H1 (cell line): Measurements from ENCODE around the gene OSBPL5. TPM values are rescaled to one million over a fixed set of nuclear protein-coding genes. Genes with fewer than 3 reads are reported as not detected.

Experiments used
- CEBPB ChIP-seq: IDR thresholded peaks from 2 replicates; pipeline ENCODE4 v1.6.1; 2012; ENCODE audit warnings: low read depth, low read length
- CREB1 ChIP-seq: IDR thresholded peaks from 2 replicates; pipeline ENCODE4 v1.6.1; 2012; ENCODE audit warnings: inconsistent platforms
- EGR1 ChIP-seq: IDR thresholded peaks from 2 replicates; pipeline ENCODE4 v1.6.1; 2011; ENCODE audit warnings: low read depth, low read length, borderline replicate concordance
- POU5F1 ChIP-seq: IDR thresholded peaks from 2 replicates; pipeline ENCODE4 v1.6.1; 2011; ENCODE audit warnings: low read depth, mild to moderate bottlenecking, low read length, moderate library complexity
- RAD21 ChIP-seq, 2 experiments: IDR thresholded peaks in 1 of 2; conservative IDR thresholded peaks in 1 of 2; 2 replicates each; pipeline ENCODE4 v1.6.1; 2011; ENCODE audit warnings: low read depth in 2 of 2, low read length in 2 of 2, improper control_type of control experiment in 1 of 2, inconsistent platforms in 1 of 2, mild to moderate bottlenecking in 1 of 2, moderate library complexity in 1 of 2
- RBBP5 ChIP-seq: IDR thresholded peaks from 2 replicates; pipeline ENCODE4 v1.7.1; 2012; ENCODE audit warnings: low read depth, mild to moderate bottlenecking, inconsistent platforms, low read length, moderate library complexity, borderline replicate concordance
- RNF2 ChIP-seq: fragments of 200-900, 300-1000 bp; sonication (generic); IDR thresholded peaks from 2 replicates; pipeline ENCODE4 v1.7.1; 2016; ENCODE audit warnings: borderline replicate concordance, low read depth, mild to moderate bottlenecking, antibody characterized with exemption, low read length; ENCODE audit not compliant: poor library complexity, severe bottlenecking; ENCODE audit errors: missing control alignments
- SIN3A ChIP-seq, 2 experiments: IDR thresholded peaks in 1 of 2; conservative IDR thresholded peaks in 1 of 2; 2 replicates each; pipeline ENCODE4 v1.6.1; 2011 to 2012; ENCODE audit warnings: low read length in 2 of 2, improper control_type of control experiment in 1 of 2, low read depth in 1 of 2, mild to moderate bottlenecking in 1 of 2
- SP2 ChIP-seq: IDR thresholded peaks from 2 replicates; pipeline ENCODE4 v1.6.1; 2012; ENCODE audit warnings: mild to moderate bottlenecking, low read length, inconsistent platforms
- SP4 ChIP-seq: IDR thresholded peaks from 2 replicates; pipeline ENCODE4 v1.6.1; 2012; ENCODE audit warnings: low read length, inconsistent platforms
- SUZ12 ChIP-seq: fragments of 200-600 bp; sonication (generic); IDR thresholded peaks from 2 replicates; pipeline ENCODE4 v1.6.1; 2012; ENCODE audit warnings: mild to moderate bottlenecking, inconsistent platforms, low read length, moderate library complexity, mixed read lengths
- TBP ChIP-seq: IDR thresholded peaks from 2 replicates; pipeline ENCODE4 v1.6.1; 2011; ENCODE audit warnings: low read depth, low read length, improper control_type of control experiment
- TCF12 ChIP-seq: IDR thresholded peaks from 2 replicates; pipeline ENCODE4 v1.6.1; 2011; ENCODE audit warnings: low read depth, mild to moderate bottlenecking, low read length
- TEAD4 ChIP-seq: IDR thresholded peaks from 2 replicates; pipeline ENCODE4 v1.6.1; 2012; ENCODE audit warnings: low read depth, low read length, inconsistent platforms, mixed read lengths
- YY1 ChIP-seq: IDR thresholded peaks from 2 replicates; pipeline ENCODE4 v1.6.1; 2011; ENCODE audit warnings: low read depth, mild to moderate bottlenecking, low read length
- polyA plus RNA-seq, 7 experiments: library from polyadenylated mRNA; depleted of rRNA in 3 of 7; stranded (reverse) in 5 of 7; unstranded in 2 of 7; fragments of >200 nt in 5 of 7; fragments of 200-250 nt in 2 of 7; gene quantifications; 1 replicate in 5 of 7; 2 replicates in 1 of 7; 4 replicates in 1 of 7; pipeline versions ENCODE4 v1.2.1 to v1.2.3, GENCODE V29; 2011 to 2013; ENCODE audit warnings: missing spikeins in 2 of 7, mixed read lengths in 2 of 7
- total RNA-seq: library from RNA; stranded (reverse); fragmentation: NEBNext Ultra II Directional; extraction: Animal tissue kit (Norgen Biotek cat#: 25700); gene quantifications from 2 replicates; pipeline ENCODE4 v1.2.1, GENCODE V29; 2021
- TF ChIP-seq, protein P1 (sequence below): IDR thresholded peaks from 2 replicates; pipeline ENCODE4 v1.6.1; 2011; ENCODE audit warnings: low read depth, mild to moderate bottlenecking, low read length; ENCODE audit not compliant: insufficient read depth
- TF ChIP-seq, protein P2 (sequence below): IDR thresholded peaks from 2 replicates; pipeline ENCODE4 v1.6.1; 2012; ENCODE audit warnings: low read length, inconsistent platforms

Gene OSBPL5
- total and polyA plus RNA-seq, 2 of the 8 experiments (the other 6 are each of a cell fraction or from before 2014, with no cell fraction given), result 3.4 to 9.9 TPM

DNA sequence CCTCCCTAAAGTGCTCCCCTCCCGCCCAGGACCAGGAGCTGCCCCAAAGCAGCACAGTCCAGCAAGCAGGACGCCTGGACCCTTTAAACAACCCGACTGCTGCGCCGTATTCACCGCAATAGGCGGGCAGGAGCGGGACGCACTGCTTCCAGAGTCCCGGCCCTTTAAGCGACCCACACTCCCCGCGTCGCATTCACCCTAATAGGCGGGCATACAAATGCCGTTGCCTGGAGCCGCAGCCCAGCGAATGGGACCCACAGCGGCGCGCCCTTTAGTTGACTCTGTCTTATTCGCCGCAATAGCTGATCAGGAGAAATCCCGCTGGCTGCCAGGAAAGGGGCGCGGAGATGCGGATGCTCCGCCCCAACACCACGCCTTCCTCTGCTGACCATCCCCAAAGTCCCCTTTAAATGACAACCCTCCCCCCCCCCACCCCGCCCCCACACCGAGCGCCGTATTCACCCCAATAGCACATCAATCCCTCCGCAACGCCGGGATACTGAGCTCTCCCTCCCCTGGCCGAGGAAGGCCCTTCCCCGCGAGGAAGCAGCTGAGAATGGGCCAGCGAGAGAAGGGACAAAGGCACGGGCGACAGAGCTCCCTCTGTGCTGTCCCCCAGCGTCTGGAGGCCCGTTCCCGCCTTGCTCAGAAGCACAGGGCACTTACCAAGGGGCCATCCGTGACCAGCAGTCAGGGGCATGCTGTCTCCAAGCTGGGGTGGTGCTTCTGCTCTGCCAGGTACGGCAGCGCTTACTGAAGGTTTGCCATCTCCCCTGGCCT lies 4.7 kb downstream of the OSBPL5 start (continued):
- TF ChIP-seq SP2 (no peak), TCF12 (no peak), SP4 (no peak), SUZ12 (no peak), TEAD4 (no peak), TBP (peak; percentile 31; the same call in 1 of the 2 replicates), POU5F1 (no peak), SIN3A (conservative IDR thresholded peaks at IDR 0.05 in 1 of 2, IDR thresholded peaks at IDR 0.05 in 1 of 2; ENCODE audit: low read depth in 1 of 2, low read length in 2 of 2) (peak; percentile 25 to 67; a peak in 1 of 4 replicates), YY1 (peak; percentile 76), RBBP5 (peak; percentile 32; the same call in 1 of the 2 replicates), EGR1 (peak; percentile 61; the same call in 1 of the 2 replicates), RAD21 (IDR thresholded peaks at IDR 0.05 in 1 of 2, conservative IDR thresholded peaks at IDR 0.05 in 1 of 2; ENCODE audit: low read depth in 2 of 2, low read length in 2 of 2) (peak; percentile 1 to 2; a peak in 1 of 4 replicates), RNF2 (no peak), CREB1 (peak; percentile 36; the same call in 1 of the 2 replicates), CEBPB (no peak)
- TF ChIP-seq, protein P1, sequence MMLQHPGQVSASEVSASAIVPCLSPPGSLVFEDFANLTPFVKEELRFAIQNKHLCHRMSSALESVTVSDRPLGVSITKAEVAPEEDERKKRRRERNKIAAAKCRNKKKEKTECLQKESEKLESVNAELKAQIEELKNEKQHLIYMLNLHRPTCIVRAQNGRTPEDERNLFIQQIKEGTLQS, result no peak
- TF ChIP-seq, protein P2, sequence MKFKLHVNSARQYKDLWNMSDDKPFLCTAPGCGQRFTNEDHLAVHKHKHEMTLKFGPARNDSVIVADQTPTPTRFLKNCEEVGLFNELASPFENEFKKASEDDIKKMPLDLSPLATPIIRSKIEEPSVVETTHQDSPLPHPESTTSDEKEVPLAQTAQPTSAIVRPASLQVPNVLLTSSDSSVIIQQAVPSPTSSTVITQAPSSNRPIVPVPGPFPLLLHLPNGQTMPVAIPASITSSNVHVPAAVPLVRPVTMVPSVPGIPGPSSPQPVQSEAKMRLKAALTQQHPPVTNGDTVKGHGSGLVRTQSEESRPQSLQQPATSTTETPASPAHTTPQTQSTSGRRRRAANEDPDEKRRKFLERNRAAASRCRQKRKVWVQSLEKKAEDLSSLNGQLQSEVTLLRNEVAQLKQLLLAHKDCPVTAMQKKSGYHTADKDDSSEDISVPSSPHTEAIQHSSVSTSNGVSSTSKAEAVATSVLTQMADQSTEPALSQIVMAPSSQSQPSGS, result no peak
